OCI-LY3 (cell line): ENCODE data around the gene SLC5A10.

ENCODE experiments used
- H2AFZ ChIP-seq: fragments of 200-600, 300-600 bp; shearing (Covaris generic); 2 replicates; pipeline ENCODE4 v1.6.0; 2014; ENCODE audit warnings: antibody characterized with exemption, low read depth, low read length
- H3K27ac ChIP-seq: fragments of 200-600, 300-600 bp; sonication (generic); 2 replicates; pipeline ENCODE4 v1.5.1; 2014; ENCODE audit warnings: mild to moderate bottlenecking, low read length, moderate library complexity, mixed read lengths
- H3K27me3 ChIP-seq: fragments of 200-600, 300-600 bp; sonication (generic); 2 replicates; pipeline ENCODE4 v1.6.1; 2014; ENCODE audit warnings: low read depth, low read length, mixed read lengths
- H3K36me3 ChIP-seq: fragments of 200-600, 300-600 bp; sonication (generic); replicated peaks from 2 replicates; pipeline ENCODE3; 2014; ENCODE audit warnings: low read depth, low read length, mixed read lengths
- H3K4me1 ChIP-seq: fragments of 300-600, 200-600 bp; sonication (generic); 2 replicates; pipeline ENCODE4 v1.6.1; 2014; ENCODE audit warnings: low read length, mixed read lengths
- H3K4me2 ChIP-seq: fragments of 200-600, 300-600 bp; sonication (generic); 2 replicates; pipeline ENCODE4 v1.6.1; 2014; ENCODE audit warnings: low read length, mixed read lengths
- H3K4me3 ChIP-seq: fragments of 300-600, 200-600 bp; sonication (generic); 2 replicates; pipeline ENCODE4 v1.5.1; 2014; ENCODE audit warnings: antibody characterized with exemption, mild to moderate bottlenecking, low read length, moderate library complexity
- H3K79me2 ChIP-seq: fragments of 300-600, 200-600 bp; shearing (Covaris generic); 2 replicates; pipeline ENCODE4 v1.6.1; 2014; ENCODE audit warnings: mild to moderate bottlenecking, low read length, mixed read lengths
- H3K9ac ChIP-seq: fragments of 300-600, 200-600 bp; shearing (Covaris generic); 2 replicates; pipeline ENCODE4 v1.6.0; 2014; ENCODE audit warnings: mild to moderate bottlenecking, low read length, moderate library complexity
- H3K9me3 ChIP-seq: fragments of 200-600, 300-600 bp; shearing (Covaris generic); 2 replicates; pipeline ENCODE4 v1.6.1; 2014; ENCODE audit warnings: low read length, mixed read lengths; ENCODE audit not compliant: insufficient read depth
- H4K20me1 ChIP-seq: fragments of 200-600, 300-600 bp; sonication (generic); 2 replicates; pipeline ENCODE4 v1.6.1; 2016; ENCODE audit warnings: low read length, mixed read lengths; ENCODE audit not compliant: insufficient read depth
- CTCF ChIP-seq: fragments of 200-600, 300-600 bp; sonication (generic); IDR thresholded peaks from 2 replicates; pipeline ENCODE4 v1.5.1; 2014; ENCODE audit warnings: antibody characterized with exemption, low read length, low read depth
- EZH2phosphoT487 ChIP-seq: fragments of 200-600 bp; shearing (Covaris generic); IDR thresholded peaks from 2 replicates; pipeline ENCODE4 v1.6.1; 2018; ENCODE audit warnings: antibody characterized with exemption, mixed run types, low read depth

Gene SLC5A10

GRCh38 chr17:18994631-18995030 is 42.7 kb downstream of the SLC5A10 start:
- Histone ChIP-seq H3K36me3 (no peaks in the 10 kb centered on the region), H3K9me3 (no peaks in the 10 kb centered on the region), H3K9ac (no peak overlapping the region), H3K27ac (no peak overlapping the region), H4K20me1 (no peaks in the 10 kb centered on the region), H3K27me3 (no peaks in the 10 kb centered on the region), H3K4me1 (no peaks in the 10 kb centered on the region), H2AFZ (no peak overlapping the region), H3K4me3 (no peak overlapping the region), H3K79me2 (0 out of 2 replicates have a peak, but pooled peaks cover 4% of the 10 kb centered on the region), H3K4me2 (no peak overlapping the region)
- TF ChIP-seq EZH2phosphoT487, result no peak

DNA sequence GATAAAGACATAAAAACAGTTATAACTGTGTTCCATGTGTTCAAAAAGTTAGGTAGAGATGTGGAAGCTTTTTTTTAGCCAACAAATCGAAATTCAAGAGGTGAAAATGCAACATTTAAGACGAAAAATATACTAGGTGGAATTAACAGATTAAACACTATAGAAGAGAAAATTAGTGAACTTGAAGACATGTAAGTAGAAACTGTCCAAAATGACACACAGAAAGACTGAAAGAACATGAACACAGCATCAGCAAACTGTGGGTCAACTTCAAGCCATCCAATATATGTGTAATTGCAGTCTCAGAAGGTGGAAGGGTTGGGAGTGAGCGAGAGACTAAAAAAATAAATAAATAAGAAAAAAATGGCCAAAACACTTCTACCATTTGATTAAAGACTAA is 43.3 kb downstream of the SLC5A10 start:
- Histone ChIP-seq H3K27me3 (no peaks in the 10 kb centered on the region), H3K9me3 (no peaks in the 10 kb centered on the region), H3K79me2 (0 out of 2 replicates have a peak, but pooled peaks cover 4% of the 10 kb centered on the region), H3K4me1 (no peaks in the 10 kb centered on the region), H3K9ac (no peak overlapping the region), H3K4me2 (no peak overlapping the region), H2AFZ (no peak overlapping the region), H3K4me3 (no peak overlapping the region), H3K27ac (no peak overlapping the region), H4K20me1 (no peaks in the 10 kb centered on the region), H3K36me3 (no peaks in the 10 kb centered on the region)
- TF ChIP-seq CTCF (no peak), EZH2phosphoT487 (no peak)

- Histone ChIP-seq H3K4me3 (no peak overlapping the region), H3K4me2 (no peak overlapping the region), H3K27me3 (no peaks in the 10 kb centered on the region), H4K20me1 (no peaks in the 10 kb centered on the region), H3K27ac (no peak overlapping the region), H3K4me1 (no peaks in the 10 kb centered on the region), H3K9me3 (no peaks in the 10 kb centered on the region), H2AFZ (no peak overlapping the region), H3K79me2 (0 out of 2 replicates have a peak, but pooled peaks cover 4% of the 10 kb centered on the region), H3K36me3 (no peaks in the 10 kb centered on the region), H3K9ac (no peak overlapping the region)
- TF ChIP-seq EZH2phosphoT487 (no peak), CTCF (no peak)
These were observed 44.5 kb downstream of the SLC5A10 start for GRCh38 chr17:18996458-18996857.

- no peak overlapping the region for H3K4me2 ChIP-seq
- H4K20me1 ChIP-seq, result no peaks in the 10 kb centered on the region
- no peaks in the 10 kb centered on the region for H3K27me3 ChIP-seq
- 0 out of 2 replicates have a peak, but pooled peaks cover 4% of the 10 kb centered on the region for H3K79me2 ChIP-seq
- no peak overlapping the region for H3K27ac ChIP-seq
- TF ChIP-seq CTCF (no peak), EZH2phosphoT487 (no peak)
- H3K9ac ChIP-seq, result no peak overlapping the region
- H2AFZ ChIP-seq, result no peak overlapping the region
- H3K4me1 ChIP-seq, result no peaks in the 10 kb centered on the region
- H3K4me3 ChIP-seq, result no peak overlapping the region
- H3K9me3 ChIP-seq, result no peaks in the 10 kb centered on the region
- no peaks in the 10 kb centered on the region for H3K36me3 ChIP-seq
These were observed 45.8 kb downstream of the SLC5A10 start for GRCh38 chr17:18997650-18998196.
